ENCODE data around the gene ANLN. TPM values are rescaled to one million over a fixed set of nuclear protein-coding genes. Genes with fewer than 3 reads are reported as not detected.

ANLN gene
- total and polyA plus RNA-seq, 9 of the 15 experiments (the other 6 are each of a cell fraction or from before 2014, with no cell fraction given) = 18.1 to 66.2 (median 38.7) TPM

GRCh38 chr7:36473454-36474282 is 84.0 kb downstream of the ANLN start:
- CTCF ChIA-PET (ENCODE audit: low intra/inter-chr PET ratio) = interaction anchor here (0.8 to 2.3 kb wide), 4 partner anchors 182 to 727 kb away, joined by 3 to 14 read pairs (median 12); no protein-coding TSS in a partner anchor
- H3K9me3 ChIP-seq (replicated peaks; ENCODE audit: control insufficient read depth, insufficient read depth, low read depth, low read length) = no peaks in the 10 kb centered on the region
- FAIRE-seq (peak; percentile 78), ATAC-seq (peak; percentile 90), DNase-seq (ENCODE audit: extremely low read depth in 1 of 4, low spot score in 3 of 4) (peak; percentile 51 to 70 (median 58))
- H3K4me1 ChIP-seq (replicated peaks in 1 of 2; ENCODE audit: control insufficient read depth in 2 of 2, insufficient read depth in 2 of 2, low read length in 2 of 2) = peaks cover 8 to 12% of the 10 kb centered on the region in 2 experiments; a peak in 3 of 5 replicates
- H3K27me3 ChIP-seq (ENCODE audit: control insufficient read depth in 2 of 2, insufficient read depth in 2 of 2, low read length in 2 of 2) = no peaks in the 10 kb centered on the region; a peak in 1 of 5 replicates
- peak overlapping the region; percentile 27; the same call in 1 of the 2 replicates for H2AFZ ChIP-seq (ENCODE audit: low read depth, low read length)
- intact Hi-C loops (cut with micrococcal nuclease) = loop anchor here (1.0 to 5.0 kb wide), 6 partner anchors 156 to 726 kb away; no protein-coding TSS in a partner anchor
- peak overlapping the region; percentile 15; the same call in 1 of the 2 replicates for H3K4me2 ChIP-seq (ENCODE audit: insufficient read depth, low read length)
- POLR2A ChIA-PET = interaction anchor here (0.9 to 1.4 kb wide), 2 partner anchors 70 to 197 kb away, joined by 4 read pairs; no protein-coding TSS in a partner anchor
- no peaks in the 10 kb centered on the region for H3K79me2 ChIP-seq (ENCODE audit: control insufficient read depth, insufficient read depth, low read length)
- no peak overlapping the region for H3K4me3 ChIP-seq
- H4K20me1 ChIP-seq (replicated peaks; ENCODE audit: control insufficient read depth, insufficient read depth, low read length) = 0 out of 2 replicates have a peak, but pooled peaks cover 10% of the 10 kb centered on the region
- in situ Hi-C loops (cut with MboI) = loop anchor here (5.0 to 10.0 kb wide), 2 partner anchors 199 to 731 kb away; no protein-coding TSS in a partner anchor
- no peaks in the 10 kb centered on the region for H3K36me3 ChIP-seq (ENCODE audit: control insufficient read depth, insufficient read depth, low read length)
- H3K9ac ChIP-seq (ENCODE audit: insufficient read depth in 1 of 2, low read depth in 2 of 2, low read length in 2 of 2) = no peak overlapping the region
- H3K27ac ChIP-seq (ENCODE audit: extremely low read depth, low read depth, low read length) = 0 out of 3 replicates have a peak overlapping the region, but pooled peaks have one; percentile 9
- no peaks in the 10 kb centered on the region for H3K9me1 ChIP-seq (ENCODE audit: control insufficient read depth, insufficient read depth, low read length)
- 12% methylated on average over 11 of the region's 12 CpGs for WGBS (ENCODE audit: insufficient coverage, low coverage, missing lambda C conversion rate)
- BruUV-seq (replicated peaks) = no TSS peak
- TF ChIP-seq CBFA2T2 (conservative IDR thresholded peaks at IDR 0.05) (0 out of 2 replicates have a peak, but pooled peaks have one; percentile 44), ZNF174 (CRISPR knock-in tag; IDR thresholded peaks at IDR 0.05) (no peak), MEF2A (IDR thresholded peaks at IDR 0.05; ENCODE audit: control insufficient read depth, low read depth, low read length) (no peak), ETV5 (CRISPR knock-in tag; IDR thresholded peaks at IDR 0.05; ENCODE audit: low read depth) (0 out of 2 replicates have a peak, but pooled peaks have one; percentile 25), FOXJ2 (tag; IDR thresholded peaks at IDR 0.05) (no peak), CHD1 (IDR thresholded peaks at IDR 0.05; ENCODE audit: low read length) (no peak), ARNT (IDR thresholded peaks at IDR 0.05) (no peak), MXI1 (IDR thresholded peaks at IDR 0.05; ENCODE audit: low read depth, low read length) (no peak), ASH1L (IDR thresholded peaks at IDR 0.05; ENCODE audit: borderline replicate concordance, low read depth, partially characterized antibody) (no peak), ELF4 (CRISPR knock-in tag; IDR thresholded peaks at IDR 0.05) (no peak), ZNF561 (CRISPR knock-in tag; conservative IDR thresholded peaks at IDR 0.05) (no peak), ETV6 (IDR thresholded peaks at IDR 0.05; ENCODE audit: borderline replicate concordance in 1 of 2, low read depth in 2 of 2, low read length in 1 of 2) (no peak), ETV6 (CRISPR knock-in tag; IDR thresholded peaks at IDR 0.05; ENCODE audit: borderline replicate concordance) (peak; percentile 57; the same call in 1 of the 2 replicates), ZNF282 (CRISPR knock-in tag; IDR thresholded peaks at IDR 0.05) (no peak), ARID4B (CRISPR knock-in tag; IDR thresholded peaks at IDR 0.05) (no peak), MAZ (CRISPR knock-in tag; conservative IDR thresholded peaks at IDR 0.05 in 1 of 2, IDR thresholded peaks at IDR 0.05 in 1 of 2) (peak in 1 of 2 experiments; percentile 46; a peak in 1 of 4 replicates), NR3C1 (CRISPR knock-in tag; IDR thresholded peaks at IDR 0.05) (no peak), MEIS2 (IDR thresholded peaks at IDR 0.05; ENCODE audit: partially characterized antibody) (peak; percentile 41)
